SU-DHL-6 (cell line): ENCODE measurements around the gene MMP24OS.
"Not testable (repeated sequence)": the region's sequence is repeated elsewhere in the genome, so short reads cannot be mapped to it uniquely, and the experiment has no call there.

Experiments used
- H2AFZ ChIP-seq: fragments of 200-600 bp; sonication (generic); 2 replicates; pipeline ENCODE4 v1.6.1; 2014; ENCODE audit warnings: low read depth, mild to moderate bottlenecking, moderate library complexity, mixed read lengths, antibody characterized with exemption, low read length; ENCODE audit not compliant: severe bottlenecking
- H3F3A ChIP-seq: fragments of 200-600 bp; shearing (Covaris generic); 2 replicates; pipeline ENCODE4 v1.6.0; 2016; ENCODE audit warnings: antibody characterized with exemption, mild to moderate bottlenecking; ENCODE audit not compliant: insufficient read depth
- H3K27ac ChIP-seq: fragments of 200-600 bp; sonication (generic); 2 replicates; pipeline ENCODE4 v1.5.1; 2016; ENCODE audit warnings: low read depth, mild to moderate bottlenecking, low read length, moderate library complexity, mixed read lengths
- H3K27me3 ChIP-seq: fragments of 200-600 bp; sonication (generic), shearing (Covaris generic); 2 replicates; pipeline ENCODE4 v1.6.0; 2014; ENCODE audit warnings: mild to moderate bottlenecking, low read length
- H3K36me3 ChIP-seq: fragments of 200-600 bp; sonication (generic); 2 replicates; pipeline ENCODE4 v1.6.1; 2014; ENCODE audit warnings: mild to moderate bottlenecking, low read length, mixed read lengths
- H3K4me2 ChIP-seq: fragments of 300-600, 200-600 bp; shearing (Covaris generic), sonication (generic); 2 replicates; pipeline ENCODE4 v1.6.0; 2014; ENCODE audit warnings: low read length, low read depth, mild to moderate bottlenecking; ENCODE audit not compliant: poor library complexity, severe bottlenecking
- H3K4me3 ChIP-seq: fragments of 200-600 bp; sonication (generic); 2 replicates; pipeline ENCODE4 v1.5.1; 2014; ENCODE audit warnings: antibody characterized with exemption, low read length, mild to moderate bottlenecking, mixed read lengths; ENCODE audit not compliant: insufficient read depth, poor library complexity, severe bottlenecking
- H3K79me2 ChIP-seq: fragments of 200-600 bp; sonication (generic); 2 replicates; pipeline ENCODE4 v1.6.1; 2014; ENCODE audit warnings: mild to moderate bottlenecking, low read length, moderate library complexity; ENCODE audit not compliant: insufficient read depth
- H3K9ac ChIP-seq: fragments of 200-600 bp; sonication (generic); 2 replicates; pipeline ENCODE4 v1.7.0; 2014; ENCODE audit warnings: mild to moderate bottlenecking, low read length
- H3K9me2 ChIP-seq: fragments of 200-600 bp; sonication (generic); replicated peaks from 2 replicates; pipeline ENCODE4 v1.6.1; 2014; ENCODE audit warnings: low read length; ENCODE audit not compliant: insufficient read depth
- H3K9me3 ChIP-seq: fragments of 200-600 bp; sonication (generic); 2 replicates; pipeline ENCODE4 v1.6.1; 2014; ENCODE audit warnings: low read length, mixed read lengths; ENCODE audit not compliant: insufficient read depth
- H4K20me1 ChIP-seq: fragments of 200-600 bp; sonication (generic); 2 replicates; pipeline ENCODE4 v1.6.1; 2014; ENCODE audit warnings: low read depth, mild to moderate bottlenecking, antibody characterized with exemption, low read length, moderate library complexity, mixed read lengths
- EZH2phosphoT487 ChIP-seq: fragments of 200-600 bp; sonication (generic), shearing (Covaris generic); conservative IDR thresholded peaks from 2 replicates; pipeline ENCODE4 v1.6.1; 2018; ENCODE audit warnings: mild to moderate bottlenecking, antibody characterized with exemption, low read length, moderate library complexity, mixed read lengths
- TF ChIP-seq, protein P1 (sequence below): fragments of 200-600 bp; sonication (generic); IDR thresholded peaks from one replicate; pipeline ENCODE4 v1.5.1; 2017; ENCODE audit warnings: antibody characterized with exemption, mild to moderate bottlenecking, low read length, moderate library complexity; ENCODE audit not compliant: insufficient read depth, poor library complexity, severe bottlenecking

Gene MMP24OS

DNA sequence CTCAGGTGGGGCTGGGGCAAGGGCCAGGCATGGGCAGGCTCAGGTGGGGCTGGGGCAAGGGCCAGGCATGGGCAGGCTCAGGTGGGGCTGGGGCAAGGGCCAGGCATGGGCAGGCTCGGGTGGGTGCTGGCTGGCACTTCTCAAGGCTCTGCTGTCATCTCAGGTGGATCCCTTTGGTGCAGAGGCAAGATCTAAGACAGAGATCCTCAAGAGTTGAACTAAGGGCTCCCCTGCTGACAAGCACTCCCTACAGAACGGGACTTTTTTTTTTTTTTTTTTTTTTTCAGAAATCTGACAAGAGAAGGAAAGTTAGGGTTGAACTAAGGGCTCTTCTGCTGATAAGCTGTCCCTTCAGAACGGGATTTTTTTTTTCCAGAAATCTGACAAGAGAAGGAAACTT is 24.9 kb downstream of the MMP24OS start:
- Histone ChIP-seq H3K36me3 (no peaks in the 10 kb centered on the region), H3K9me3 (no peaks in the 10 kb centered on the region), H3K4me2 (no peak overlapping the region), H3F3A (no peaks in the 10 kb centered on the region), H3K27me3 (no peaks in the 10 kb centered on the region), H3K9ac (no peak overlapping the region), H3K79me2 (no peaks in the 10 kb centered on the region), H4K20me1 (no peaks in the 10 kb centered on the region), H3K4me3 (no peak overlapping the region), H3K27ac (no peak overlapping the region), H2AFZ (no peak overlapping the region), H3K9me2 (no peaks in the 10 kb centered on the region)
- TF ChIP-seq, protein P1, sequence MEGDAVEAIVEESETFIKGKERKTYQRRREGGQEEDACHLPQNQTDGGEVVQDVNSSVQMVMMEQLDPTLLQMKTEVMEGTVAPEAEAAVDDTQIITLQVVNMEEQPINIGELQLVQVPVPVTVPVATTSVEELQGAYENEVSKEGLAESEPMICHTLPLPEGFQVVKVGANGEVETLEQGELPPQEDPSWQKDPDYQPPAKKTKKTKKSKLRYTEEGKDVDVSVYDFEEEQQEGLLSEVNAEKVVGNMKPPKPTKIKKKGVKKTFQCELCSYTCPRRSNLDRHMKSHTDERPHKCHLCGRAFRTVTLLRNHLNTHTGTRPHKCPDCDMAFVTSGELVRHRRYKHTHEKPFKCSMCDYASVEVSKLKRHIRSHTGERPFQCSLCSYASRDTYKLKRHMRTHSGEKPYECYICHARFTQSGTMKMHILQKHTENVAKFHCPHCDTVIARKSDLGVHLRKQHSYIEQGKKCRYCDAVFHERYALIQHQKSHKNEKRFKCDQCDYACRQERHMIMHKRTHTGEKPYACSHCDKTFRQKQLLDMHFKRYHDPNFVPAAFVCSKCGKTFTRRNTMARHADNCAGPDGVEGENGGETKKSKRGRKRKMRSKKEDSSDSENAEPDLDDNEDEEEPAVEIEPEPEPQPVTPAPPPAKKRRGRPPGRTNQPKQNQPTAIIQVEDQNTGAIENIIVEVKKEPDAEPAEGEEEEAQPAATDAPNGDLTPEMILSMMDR = no peak
- TF ChIP-seq EZH2phosphoT487 = no peak

DNA sequence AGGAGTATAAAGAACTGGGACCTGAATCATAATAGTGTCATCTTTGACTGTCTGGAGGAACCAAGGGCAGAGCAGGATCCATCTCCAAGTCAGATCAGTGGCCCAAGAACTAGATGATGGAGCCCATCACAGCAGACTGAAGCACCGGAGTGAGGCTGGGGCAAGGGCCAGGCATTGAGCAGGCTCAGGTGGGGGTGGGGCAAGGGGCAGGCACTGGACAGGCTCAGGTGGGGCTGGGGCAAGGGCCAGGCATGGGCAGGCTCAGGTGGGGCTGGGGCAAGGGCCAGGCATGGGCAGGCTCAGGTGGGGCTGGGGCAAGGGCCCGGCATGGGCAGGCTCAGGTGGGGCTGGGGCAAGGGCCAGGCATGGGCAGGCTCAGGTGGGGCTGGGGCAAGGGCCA is 25.3 kb downstream of the MMP24OS start:
- not testable (repeated sequence) for H3K9me3 ChIP-seq, H2AFZ ChIP-seq, H3K4me2 ChIP-seq, H3K4me3 ChIP-seq, H3K36me3 ChIP-seq, H3K27me3 ChIP-seq, H3K9ac ChIP-seq, H4K20me1 ChIP-seq, H3K27ac ChIP-seq, H3K79me2 ChIP-seq, H3F3A ChIP-seq, H3K9me2 ChIP-seq

DNA sequence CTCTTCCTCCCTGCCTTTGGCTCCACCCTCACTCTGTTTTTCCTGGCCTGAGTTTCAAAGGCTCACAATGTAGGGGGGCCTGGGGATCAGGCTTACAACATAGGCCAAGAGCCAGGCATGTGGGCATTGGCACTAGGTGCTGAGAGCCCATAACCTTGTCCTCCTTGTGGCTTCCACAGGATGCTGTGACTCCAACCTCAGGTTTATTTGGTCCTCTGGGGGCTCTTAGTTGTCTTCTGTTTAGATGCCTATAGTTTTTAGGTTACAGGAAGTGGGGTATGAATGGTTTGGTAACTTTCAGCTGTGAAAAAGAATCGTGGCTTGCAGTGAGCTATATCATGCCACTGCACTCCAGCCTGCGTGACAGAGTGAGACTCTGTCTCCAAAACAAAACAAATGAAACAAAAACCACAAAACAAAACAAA is 25.9 kb downstream of the MMP24OS start:
- H3K9ac ChIP-seq = no peak overlapping the region
- H3K4me2 ChIP-seq = no peak overlapping the region
- TF ChIP-seq, protein P1 = no peak
- no peak for TF ChIP-seq EZH2phosphoT487
- H3K9me2 ChIP-seq = no peaks in the 10 kb centered on the region
- H3K9me3 ChIP-seq = no peaks in the 10 kb centered on the region
- H3F3A ChIP-seq = no peaks in the 10 kb centered on the region
- H4K20me1 ChIP-seq = no peaks in the 10 kb centered on the region
- no peaks in the 10 kb centered on the region for H3K79me2 ChIP-seq
- H3K27me3 ChIP-seq = no peaks in the 10 kb centered on the region
- H3K4me3 ChIP-seq = no peak overlapping the region
- H3K36me3 ChIP-seq = no peaks in the 10 kb centered on the region
- no peak overlapping the region for H2AFZ ChIP-seq
- no peak overlapping the region for H3K27ac ChIP-seq

DNA sequence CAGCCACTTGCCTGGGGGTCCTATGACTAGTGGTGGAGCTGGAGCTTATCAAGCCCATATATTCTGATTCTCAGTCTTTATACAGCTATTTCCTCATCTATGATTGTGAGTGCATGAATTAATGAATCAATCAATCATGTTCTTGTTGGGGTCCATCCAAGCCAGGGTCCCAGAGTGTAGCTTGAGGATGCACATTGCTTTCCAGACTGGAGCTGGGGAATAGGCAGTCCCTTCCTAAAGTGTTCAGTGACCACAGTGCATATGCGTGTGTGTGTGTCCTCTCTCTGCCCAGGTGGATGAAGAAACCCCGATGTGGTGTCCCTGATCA is 26.3 kb downstream of the MMP24OS start:
- Histone ChIP-seq H2AFZ (no peak overlapping the region), H3K79me2 (no peaks in the 10 kb centered on the region), H3K27me3 (no peaks in the 10 kb centered on the region), H3K36me3 (no peaks in the 10 kb centered on the region), H3K4me3 (no peak overlapping the region), H4K20me1 (no peaks in the 10 kb centered on the region), H3K9ac (no peak overlapping the region), H3K27ac (no peak overlapping the region), H3K9me2 (no peaks in the 10 kb centered on the region), H3F3A (no peaks in the 10 kb centered on the region), H3K4me2 (no peak overlapping the region), H3K9me3 (no peaks in the 10 kb centered on the region)
- TF ChIP-seq, protein P1 = no peak
- TF ChIP-seq EZH2phosphoT487 = no peak
